ENCODE measurements around the gene MTCL3.

The MTCL3 gene

GRCh38 chr6:127458222-127458621 is 60.9 kb downstream of the MTCL3 start:
- no peak overlapping the region for H3K27ac ChIP-seq
- 64% methylated on average over 3 of the region's 3 CpGs for WGBS (ENCODE audit: missing lambda C conversion rate)
- TF ChIP-seq MAFK (IDR thresholded peaks at IDR 0.05; ENCODE audit: partially characterized antibody), result peak; percentile 85
- TF ChIP-seq CBX8 (IDR thresholded peaks at IDR 0.05), result no peak
- no peak for FAIRE-seq
- ATAC-seq, result no peak
- H3K9me3 ChIP-seq, result no peaks in the 10 kb centered on the region
- POLR2A ChIA-PET, result interaction anchor here (0.6 kb wide), 1 partner anchor 298 kb away, joined by 4 read pairs; no protein-coding TSS in a partner anchor
- H3K4me2 ChIP-seq, result no peak overlapping the region
- CTCF ChIA-PET, result interaction anchor here (1.2 to 2.5 kb wide), 2 partner anchors 9 to 58 kb away, joined by 5 to 6 read pairs; no protein-coding TSS in a partner anchor
- no peak overlapping the region for H3K4me3 ChIP-seq
- no peak for DNase-seq (ENCODE audit: low read depth in 1 of 2, low spot score in 1 of 2)
- H3K4me1 ChIP-seq, result peaks cover 5% of the 10 kb centered on the region; the same call in 1 of the 3 replicates

- ATAC-seq, result no peak
- H3K4me3 ChIP-seq, result no peak overlapping the region
- no peak for FAIRE-seq
- no peak overlapping the region for H3K27ac ChIP-seq
- no peaks in the 10 kb centered on the region for H3K9me3 ChIP-seq
- H3K4me2 ChIP-seq, result no peak overlapping the region
- ChIA-PET POLR2A (no interaction called here), CTCF (no interaction called here)
- H3K4me1 ChIP-seq, result peaks cover 5% of the 10 kb centered on the region; the same call in 1 of the 3 replicates
- TF ChIP-seq MAFK (IDR thresholded peaks at IDR 0.05; ENCODE audit: partially characterized antibody) (no peak), RCOR1 (IDR thresholded peaks at IDR 0.05; ENCODE audit: low read depth, low read length) (no peak), FOSL2 (IDR thresholded peaks at IDR 0.05) (no peak), FOSL2 (CRISPR knock-in tag; IDR thresholded peaks at IDR 0.05) (no peak), KDM5A (IDR thresholded peaks at IDR 0.05) (no peak), MYC (IDR thresholded peaks at IDR 0.05; ENCODE audit: borderline replicate concordance, low read length) (no peak), CHD2 (IDR thresholded peaks at IDR 0.05; ENCODE audit: low read length, partially characterized antibody) (no peak), ELK1 (IDR thresholded peaks at IDR 0.05; ENCODE audit: low read depth, low read length) (no peak), PHF8 (IDR thresholded peaks at IDR 0.05; ENCODE audit: borderline replicate concordance, low read depth) (no peak), HOXA7 (CRISPR knock-in tag; IDR thresholded peaks at IDR 0.05) (no peak), NPAS2 (CRISPR knock-in tag; IDR thresholded peaks at IDR 0.05; ENCODE audit: borderline replicate concordance) (no peak), JUNB (IDR thresholded peaks at IDR 0.05) (no peak), SREBF2 (IDR thresholded peaks at IDR 0.05) (no peak)
- TF ChIP-seq, protein P1, sequence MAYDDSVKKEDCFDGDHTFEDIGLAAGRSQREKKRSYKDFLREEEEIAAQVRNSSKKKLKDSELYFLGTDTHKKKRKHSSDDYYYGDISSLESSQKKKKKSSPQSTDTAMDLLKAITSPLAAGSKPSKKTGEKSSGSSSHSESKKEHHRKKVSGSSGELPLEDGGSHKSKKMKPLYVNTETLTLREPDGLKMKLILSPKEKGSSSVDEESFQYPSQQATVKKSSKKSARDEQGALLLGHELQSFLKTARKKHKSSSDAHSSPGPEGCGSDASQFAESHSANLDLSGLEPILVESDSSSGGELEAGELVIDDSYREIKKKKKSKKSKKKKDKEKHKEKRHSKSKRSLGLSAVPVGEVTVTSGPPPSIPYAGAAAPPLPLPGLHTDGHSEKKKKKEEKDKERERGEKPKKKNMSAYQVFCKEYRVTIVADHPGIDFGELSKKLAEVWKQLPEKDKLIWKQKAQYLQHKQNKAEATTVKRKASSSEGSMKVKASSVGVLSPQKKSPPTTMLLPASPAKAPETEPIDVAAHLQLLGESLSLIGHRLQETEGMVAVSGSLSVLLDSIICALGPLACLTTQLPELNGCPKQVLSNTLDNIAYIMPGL (CRISPR knock-in tag; IDR thresholded peaks at IDR 0.05; ENCODE audit: borderline replicate concordance), result no peak
- DNase-seq (ENCODE audit: low read depth in 1 of 2, low spot score in 1 of 2), result no peak
- WGBS (ENCODE audit: missing lambda C conversion rate), result 71% methylated on average over 3 of the region's 3 CpGs
Measured at GRCh38 chr6:127457456-127458064, 61.6 kb downstream of the MTCL3 start.

GRCh38 chr6:127456465-127456864 is 62.7 kb downstream of the MTCL3 start:
- ChIA-PET POLR2A (no interaction called here), CTCF (no interaction called here)

More at GRCh38 chr6:127456465-127456864, 62.7 kb downstream of the MTCL3 start:
- 93% methylated on average over 3 of the region's 3 CpGs for WGBS (ENCODE audit: missing lambda C conversion rate)
- no peaks in the 10 kb centered on the region for H3K9me3 ChIP-seq
- no peak overlapping the region for H3K27ac ChIP-seq
- no peak for ATAC-seq
- H3K4me1 ChIP-seq, result peaks cover 5% of the 10 kb centered on the region; the same call in 1 of the 3 replicates
- no peak overlapping the region for H3K4me3 ChIP-seq
- no peak for DNase-seq (ENCODE audit: low read depth in 1 of 2, low spot score in 1 of 2)
- TF ChIP-seq POLR2AphosphoS2 (conservative IDR thresholded peaks at IDR 0.05; ENCODE audit: low read length), result no peak
- TF ChIP-seq EHF (CRISPR knock-in tag; IDR thresholded peaks at IDR 0.05), result no peak
- TF ChIP-seq JUN (IDR thresholded peaks at IDR 0.05), result no peak
- no peak for TF ChIP-seq CEBPB (IDR thresholded peaks at IDR 0.05)
- TF ChIP-seq POLR2A (IDR thresholded peaks at IDR 0.05; ENCODE audit: low read length), result no peak
- no peak for TF ChIP-seq REST (IDR thresholded peaks at IDR 0.05)
- FAIRE-seq, result no peak
- no peak overlapping the region for H3K4me2 ChIP-seq
